ENCODE results near the gene ACRV1. TPM values are rescaled to one million over a fixed set of nuclear protein-coding genes. Genes with fewer than 3 reads are reported as not detected.

ACRV1 gene
- total and polyA plus RNA-seq, 2 donors (not counting 3 experiments of a cell fraction or from before 2014, with no cell fraction given), result not detected

GRCh38 chr11:125694951-125695350 lies 14.3 kb upstream of the ACRV1 start:
- intact Hi-C loops (cut with micrococcal nuclease), result no loop called here
- BruUV-seq (replicated peaks), result no TSS peak
- no peaks in the 10 kb centered on the region for H3K36me3 ChIP-seq (ENCODE audit: control insufficient read depth in 2 of 2, extremely low read depth in 1 of 2, insufficient read depth in 2 of 2, low read length in 2 of 2)
- no peak overlapping the region for H3K4me2 ChIP-seq (ENCODE audit: insufficient read depth, low read length)
- ChIA-PET CTCF (no interaction called here), POLR2A (no interaction called here)
- H2AFZ ChIP-seq (ENCODE audit: low read depth, low read length), result no peak overlapping the region
- H3K9me1 ChIP-seq (replicated peaks; ENCODE audit: control insufficient read depth, extremely low read depth, insufficient read depth, low read length), result no peaks in the 10 kb centered on the region
- H3K4me3 ChIP-seq (replicated peaks in 1 of 3; ENCODE audit: insufficient read depth in 1 of 3, low read depth in 1 of 3, low read length in 3 of 3), result no peak overlapping the region
- dilution Hi-C loops (cut with MboI; ENCODE audit: extremely low pct_ligation_motif_present, low sequenced_read_pairs), result no loop called here
- H4K20me1 ChIP-seq (replicated peaks; ENCODE audit: control insufficient read depth, extremely low read depth, insufficient read depth, low read length), result no peaks in the 10 kb centered on the region
- no peak for TF ChIP-seq POLR2A (IDR thresholded peaks at IDR 0.05; ENCODE audit: low read depth, low read length)
- TF ChIP-seq GATA2 (IDR thresholded peaks at IDR 0.05; ENCODE audit: insufficient read depth, insufficient read length, low read depth, low read length), result no peak
- TF ChIP-seq JUN (IDR thresholded peaks at IDR 0.05; ENCODE audit: borderline replicate concordance, insufficient read depth, insufficient read length, low read depth), result no peak
- TF ChIP-seq POLR2AphosphoS5 (IDR thresholded peaks at IDR 0.05; ENCODE audit: insufficient read depth, low read depth, low read length), result no peak
- no peak for TF ChIP-seq MYC (IDR thresholded peaks at IDR 0.05; ENCODE audit: low read depth, low read length)
- no peak for TF ChIP-seq MAX (IDR thresholded peaks at IDR 0.05; ENCODE audit: insufficient read depth, insufficient read length)
- TF ChIP-seq, protein P1, sequence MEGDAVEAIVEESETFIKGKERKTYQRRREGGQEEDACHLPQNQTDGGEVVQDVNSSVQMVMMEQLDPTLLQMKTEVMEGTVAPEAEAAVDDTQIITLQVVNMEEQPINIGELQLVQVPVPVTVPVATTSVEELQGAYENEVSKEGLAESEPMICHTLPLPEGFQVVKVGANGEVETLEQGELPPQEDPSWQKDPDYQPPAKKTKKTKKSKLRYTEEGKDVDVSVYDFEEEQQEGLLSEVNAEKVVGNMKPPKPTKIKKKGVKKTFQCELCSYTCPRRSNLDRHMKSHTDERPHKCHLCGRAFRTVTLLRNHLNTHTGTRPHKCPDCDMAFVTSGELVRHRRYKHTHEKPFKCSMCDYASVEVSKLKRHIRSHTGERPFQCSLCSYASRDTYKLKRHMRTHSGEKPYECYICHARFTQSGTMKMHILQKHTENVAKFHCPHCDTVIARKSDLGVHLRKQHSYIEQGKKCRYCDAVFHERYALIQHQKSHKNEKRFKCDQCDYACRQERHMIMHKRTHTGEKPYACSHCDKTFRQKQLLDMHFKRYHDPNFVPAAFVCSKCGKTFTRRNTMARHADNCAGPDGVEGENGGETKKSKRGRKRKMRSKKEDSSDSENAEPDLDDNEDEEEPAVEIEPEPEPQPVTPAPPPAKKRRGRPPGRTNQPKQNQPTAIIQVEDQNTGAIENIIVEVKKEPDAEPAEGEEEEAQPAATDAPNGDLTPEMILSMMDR (IDR thresholded peaks at IDR 0.05; ENCODE audit: extremely low read depth in 1 of 2, insufficient read depth in 1 of 2, low read depth in 1 of 2, low read length in 2 of 2), result no peak
- no peak for TF ChIP-seq EZH2 (IDR thresholded peaks at IDR 0.05; ENCODE audit: borderline replicate concordance, low read depth, low read length, severe bottlenecking)
- no peak for TF ChIP-seq FOS (IDR thresholded peaks at IDR 0.05; ENCODE audit: borderline replicate concordance, insufficient read depth, low read length)
- FAIRE-seq (no peak), DNase-seq (ENCODE audit: low read depth, low spot score) (no peak)
- H3K27me3 ChIP-seq (ENCODE audit: control insufficient read depth in 2 of 2, insufficient read depth in 2 of 2, low read length in 2 of 2), result peaks cover 0 to 4% of the 10 kb centered on the region in 2 experiments
- H3K9ac ChIP-seq (replicated peaks; ENCODE audit: extremely low read depth, insufficient read depth, low read length), result no peak overlapping the region
- no peaks in the 10 kb centered on the region for H3K79me2 ChIP-seq (ENCODE audit: control insufficient read depth, insufficient read depth, low read length)
- no peak overlapping the region for H3K27ac ChIP-seq (ENCODE audit: insufficient read depth, low read depth, low read length)
- no peaks in the 10 kb centered on the region for H3K4me1 ChIP-seq (ENCODE audit: control insufficient read depth, extremely low read depth, insufficient read depth, low read length)
- H3K9me3 ChIP-seq (replicated peaks; ENCODE audit: control insufficient read depth, insufficient read depth, low read length), result no peaks in the 10 kb centered on the region

Measured in endothelial cell of umbilical vein (primary cell).